Activated naive CD4-positive, alpha-beta T cell treated with anti-CD3 and anti-CD28 coated beads, Interleukin-2, amount 10 ng/mL, durations not matched to agents 7 days and 5 days (primary cell): ENCODE results near the gene TP73.
A peak's percentile ranks its signal among the peaks of the same experiment; 100 is the strongest.

Experiments
- CTCF ChIA-PET: fragments of 350-600 bp; sonication (Branson Sonifier 250); formaldehyde crosslinking; loops from one replicate; lab custom pipeline; 2021; ENCODE audit warnings: antibody characterized with exemption; lab: Charles Lee
- DNase-seq: peaks from one replicate; pipeline ENCODE4 v3.0.0-alpha.2; 2020
- H3K27ac Mint-ChIP-seq: one replicate; pipeline ENCODE4 v1.8.0; 2021; ENCODE audit warnings: mild to moderate bottlenecking, moderate library complexity, mixed read lengths
- H3K27me3 Mint-ChIP-seq: one replicate; pipeline ENCODE4 v1.8.0; 2021; ENCODE audit warnings: mild to moderate bottlenecking, mixed read lengths
- H3K36me3 Mint-ChIP-seq: one replicate; pipeline ENCODE4 v1.8.0; 2021; ENCODE audit warnings: mixed read lengths
- H3K4me1 Mint-ChIP-seq: one replicate; pipeline ENCODE4 v1.8.0; 2021; ENCODE audit warnings: mixed read lengths
- H3K4me3 Mint-ChIP-seq: one replicate; pipeline ENCODE4 v1.8.0; 2021; ENCODE audit warnings: mild to moderate bottlenecking, moderate library complexity, mixed read lengths
- H3K9me3 Mint-ChIP-seq: one replicate; pipeline ENCODE4 v1.8.0; 2021; ENCODE audit warnings: mixed read lengths

Gene TP73

GRCh38 chr1:3773572-3774275 lies 121.4 kb downstream of the TP73 start:
- H3K27ac Mint-ChIP-seq = no peak overlapping the region
- DNase-seq = no peak
- peaks cover 8% of the 10 kb centered on the region for H3K4me1 Mint-ChIP-seq
- no peaks in the 10 kb centered on the region for H3K36me3 Mint-ChIP-seq
- H3K9me3 Mint-ChIP-seq = no peaks in the 10 kb centered on the region
- H3K27me3 Mint-ChIP-seq = peaks cover 51% of the 10 kb centered on the region
- H3K4me3 Mint-ChIP-seq = no peak overlapping the region
- CTCF ChIA-PET = interaction anchor here (1.0 to 1.9 kb wide), 2 partner anchors 26 to 28 kb away, joined by 4 to 11 read pairs; no protein-coding TSS in a partner anchor

DNA sequence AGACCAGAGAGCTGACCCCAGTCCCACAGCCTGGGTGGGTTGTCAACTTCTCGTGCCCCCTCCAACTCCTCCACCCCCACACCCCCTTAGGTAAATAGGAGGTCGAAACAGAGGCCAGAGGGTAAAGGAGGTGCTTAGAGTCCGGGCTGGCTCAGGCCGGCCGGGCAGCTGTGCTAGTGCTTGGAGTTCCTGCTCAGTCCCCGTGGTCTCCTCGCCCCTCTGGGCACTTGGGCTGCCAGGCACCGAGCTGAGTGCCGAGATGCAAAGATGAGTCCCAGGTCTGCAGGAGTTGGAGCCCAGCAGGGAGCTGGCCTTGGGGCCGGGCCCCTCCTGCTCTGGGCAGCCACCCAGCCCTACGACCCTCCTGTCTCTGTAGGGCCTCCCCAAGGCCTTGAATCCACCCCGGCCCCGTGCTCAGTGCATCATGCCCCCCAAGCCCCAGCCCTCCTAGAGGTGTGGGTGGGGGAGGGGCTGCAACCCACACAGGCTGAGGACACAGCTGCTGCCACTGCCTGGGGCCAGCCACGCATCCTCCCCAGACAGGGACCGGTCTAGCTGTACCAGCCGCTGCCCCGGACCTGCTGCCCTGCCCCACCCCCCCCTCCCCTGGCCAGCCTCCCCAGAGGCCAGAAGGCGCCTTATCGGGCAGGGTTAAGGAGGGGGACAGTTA lies 122.1 kb downstream of the TP73 start:
- no peaks in the 10 kb centered on the region for H3K9me3 Mint-ChIP-seq
- H3K27ac Mint-ChIP-seq = no peak overlapping the region

DNA sequence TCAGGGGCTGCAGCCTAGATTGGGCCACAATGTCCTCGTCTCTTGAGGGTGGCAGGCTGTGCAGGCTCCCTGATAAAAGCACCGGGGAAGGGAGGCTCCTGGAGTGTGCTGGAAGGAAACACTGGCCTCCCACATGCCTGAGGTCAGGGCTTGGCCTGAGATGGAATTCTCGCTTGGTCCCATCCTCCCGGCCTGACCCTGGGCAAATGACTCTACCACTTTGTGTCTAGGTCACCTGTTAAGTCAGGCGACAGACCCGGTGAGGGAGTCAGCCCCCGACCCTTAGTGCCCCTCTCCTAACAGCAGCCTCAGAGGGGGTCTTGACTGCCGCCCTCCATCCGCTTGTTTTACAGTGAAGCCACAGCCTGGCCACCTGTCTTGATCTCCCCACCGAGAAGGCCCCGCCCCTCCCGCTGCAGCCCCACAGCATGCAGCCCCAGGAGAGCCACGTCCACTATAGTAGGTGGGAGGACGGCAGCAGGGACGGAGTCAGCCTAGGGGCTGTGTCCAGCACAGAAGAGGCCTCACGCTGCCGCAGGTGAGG lies 122.7 kb downstream of the TP73 start:
- DNase-seq = no peak
- Mint-ChIP-seq H3K4me1 (peaks cover 8% of the 10 kb centered on the region), H3K27me3 (peaks cover 38% of the 10 kb centered on the region), H3K4me3 (no peak overlapping the region), H3K36me3 (peaks cover 3% of the 10 kb centered on the region), H3K9me3 (no peaks in the 10 kb centered on the region), H3K27ac (no peak overlapping the region)
- CTCF ChIA-PET = interaction anchor here (1.4 to 1.9 kb wide), 3 partner anchors 24 to 27 kb away, joined by 8 to 12 read pairs (median 11); no protein-coding TSS in a partner anchor

More for the DNA sequence above, 122.1 kb downstream of the TP73 start:
- peaks cover 44% of the 10 kb centered on the region for H3K27me3 Mint-ChIP-seq
- peaks cover 2% of the 10 kb centered on the region for H3K36me3 Mint-ChIP-seq
- H3K4me3 Mint-ChIP-seq = no peak overlapping the region
- CTCF ChIA-PET = interaction anchor here (1.9 kb wide), 1 partner anchor 27 kb away, joined by 11 read pairs; no protein-coding TSS in a partner anchor
- H3K4me1 Mint-ChIP-seq = peaks cover 8% of the 10 kb centered on the region
- DNase-seq = no peak

GRCh38 chr1:3775490-3776230 lies 123.3 kb downstream of the TP73 start:
- CTCF ChIA-PET = interaction anchor here (0.6 to 1.5 kb wide), 9 partner anchors 12 to 127 kb away, joined by 3 to 12 read pairs (median 4); no protein-coding TSS in a partner anchor
- peak; percentile 69 for DNase-seq
- H3K27ac Mint-ChIP-seq = no peak overlapping the region
- H3K36me3 Mint-ChIP-seq = peaks cover 9% of the 10 kb centered on the region
- H3K9me3 Mint-ChIP-seq = no peaks in the 10 kb centered on the region
- peaks cover 31% of the 10 kb centered on the region for H3K27me3 Mint-ChIP-seq
- no peak overlapping the region for H3K4me3 Mint-ChIP-seq
- peaks cover 8% of the 10 kb centered on the region for H3K4me1 Mint-ChIP-seq

DNA sequence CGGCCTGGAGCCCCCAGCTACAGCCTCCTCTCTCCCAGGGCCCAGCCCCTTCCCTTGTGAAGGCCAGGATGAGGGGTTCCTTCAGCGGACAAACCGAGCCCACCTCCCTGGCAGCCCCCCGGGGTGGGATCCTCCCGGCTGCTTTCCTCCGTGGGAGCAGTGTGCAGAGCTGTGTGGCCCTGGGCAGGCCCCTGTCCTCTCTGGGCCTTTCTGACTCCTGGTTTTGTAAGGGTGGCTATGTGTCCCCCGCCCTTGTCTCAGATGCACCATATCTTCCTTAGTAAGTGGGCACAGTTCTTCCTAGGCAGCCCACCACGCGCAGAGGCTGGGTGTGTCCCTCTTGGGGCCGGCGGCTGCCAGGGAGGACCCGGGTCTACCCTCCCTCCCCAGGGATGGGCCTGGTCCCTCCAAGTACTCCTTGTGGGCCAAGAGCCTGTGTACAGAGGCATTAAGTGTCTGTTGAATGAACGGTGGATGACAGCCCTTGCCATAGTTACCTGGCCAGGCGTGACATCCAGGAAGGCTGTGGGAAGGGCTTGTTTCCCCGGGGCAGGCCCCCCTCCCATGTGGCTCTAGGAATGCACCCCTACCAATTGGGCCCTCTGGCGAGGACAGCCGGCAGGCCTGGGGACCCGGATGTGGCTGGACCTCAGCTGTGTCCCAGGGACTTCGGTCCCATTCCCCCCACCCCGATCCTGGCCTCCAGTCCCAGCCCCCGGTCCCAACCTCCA lies 124.1 kb downstream of the TP73 start:
- Mint-ChIP-seq H3K4me3 (no peak overlapping the region), H3K27me3 (peaks cover 24% of the 10 kb centered on the region), H3K4me1 (peaks cover 8% of the 10 kb centered on the region), H3K9me3 (no peaks in the 10 kb centered on the region), H3K27ac (no peak overlapping the region), H3K36me3 (peaks cover 14% of the 10 kb centered on the region)
- no peak for DNase-seq
- CTCF ChIA-PET = interaction anchor here (0.6 to 1.5 kb wide), 9 partner anchors 11 to 126 kb away, joined by 3 to 12 read pairs (median 4); no protein-coding TSS in a partner anchor

DNA sequence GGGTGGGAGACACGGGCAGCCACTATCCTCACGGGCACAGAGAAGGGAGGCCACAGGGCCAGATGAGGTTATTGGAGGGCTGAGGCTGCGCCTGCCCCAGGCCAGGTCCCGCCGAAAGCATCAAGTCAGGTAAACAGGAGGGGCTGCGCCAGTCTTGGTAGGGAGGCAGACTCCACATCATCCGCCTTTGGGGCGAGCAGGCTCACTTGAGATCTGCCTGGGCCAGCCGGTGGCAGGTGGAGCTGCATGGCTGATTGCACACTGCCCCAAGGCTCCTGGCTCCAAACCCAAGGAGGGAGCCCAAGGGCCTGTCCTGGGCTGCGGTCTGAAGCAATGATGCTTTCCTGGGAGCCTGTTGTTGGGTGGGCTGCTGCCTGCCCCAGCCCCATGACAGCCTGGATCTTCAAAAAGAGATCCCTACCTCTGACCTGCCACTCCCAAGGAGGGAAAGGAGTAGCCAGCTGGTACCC lies 124.8 kb downstream of the TP73 start:
- H3K36me3 Mint-ChIP-seq = peaks cover 18% of the 10 kb centered on the region
- H3K27ac Mint-ChIP-seq = peak overlapping the region; percentile 49
- no peak overlapping the region for H3K4me3 Mint-ChIP-seq
- DNase-seq = no peak
- H3K4me1 Mint-ChIP-seq = peaks cover 3% of the 10 kb centered on the region
- peaks cover 18% of the 10 kb centered on the region for H3K27me3 Mint-ChIP-seq
- CTCF ChIA-PET = interaction anchor here (1.3 kb wide), 1 partner anchor 27 kb away, joined by 5 read pairs; no protein-coding TSS in a partner anchor
- H3K9me3 Mint-ChIP-seq = no peaks in the 10 kb centered on the region

DNA sequence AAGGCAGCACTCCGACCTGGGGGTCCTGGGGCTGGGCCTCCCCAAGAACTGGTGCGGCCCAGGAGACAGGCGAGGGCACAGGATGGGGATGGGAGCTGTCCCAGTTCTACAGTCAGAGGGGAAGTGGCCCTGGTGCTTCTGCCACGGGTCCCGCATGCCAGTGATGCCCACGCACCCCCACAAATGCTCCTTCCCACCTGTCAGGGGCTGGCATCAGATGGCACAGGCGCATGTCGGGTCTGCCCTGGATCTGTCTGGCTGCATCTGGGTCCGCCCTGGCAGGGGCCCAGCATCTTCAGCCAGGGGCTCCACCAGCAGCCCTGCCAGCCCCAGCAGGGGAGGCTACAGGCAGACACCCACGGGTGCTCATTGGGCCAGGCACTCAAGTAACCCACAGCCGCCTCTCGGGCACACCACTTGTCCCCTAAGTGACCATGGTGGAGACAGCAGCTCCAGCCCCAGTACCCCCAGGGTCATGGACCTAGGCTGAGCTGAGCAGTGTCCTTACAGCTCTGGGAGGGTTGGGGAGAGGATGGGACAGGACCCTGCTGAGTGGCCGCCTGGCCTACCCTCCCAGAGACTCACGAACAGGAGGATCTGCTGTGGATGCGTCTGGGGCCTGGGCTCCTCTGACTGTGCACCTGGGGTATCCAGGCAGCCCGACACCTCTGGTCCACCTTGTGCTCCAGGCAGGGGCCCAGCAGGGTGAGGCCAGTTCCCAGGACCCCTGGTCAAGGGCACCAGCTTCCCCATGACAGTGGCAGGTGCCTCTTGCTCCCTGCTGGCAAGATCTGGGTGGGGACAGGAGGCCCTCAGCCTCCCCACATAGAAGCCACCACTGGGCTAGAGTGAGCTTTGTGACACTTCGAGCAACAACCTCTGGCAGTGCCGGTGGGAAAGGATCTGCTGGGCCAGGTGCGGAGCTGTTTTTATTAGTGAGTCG lies 125.6 kb downstream of the TP73 start:
- Mint-ChIP-seq H3K4me1 (peaks cover 3% of the 10 kb centered on the region), H3K36me3 (peaks cover 24% of the 10 kb centered on the region), H3K27ac (no peak overlapping the region), H3K27me3 (peaks cover 17% of the 10 kb centered on the region), H3K4me3 (no peak overlapping the region), H3K9me3 (no peaks in the 10 kb centered on the region)
- DNase-seq = no peak
- CTCF ChIA-PET = interaction anchor here (1.3 kb wide), 1 partner anchor 26 kb away, joined by 5 read pairs; no protein-coding TSS in a partner anchor

- Mint-ChIP-seq H3K9me3 (no peaks in the 10 kb centered on the region), H3K4me3 (no peak overlapping the region), H3K27me3 (peaks cover 9% of the 10 kb centered on the region), H3K4me1 (peaks cover 3% of the 10 kb centered on the region), H3K27ac (no peak overlapping the region), H3K36me3 (peaks cover 26% of the 10 kb centered on the region)
- no peak for DNase-seq
- CTCF ChIA-PET = no interaction called here
Measured at GRCh38 chr1:3778590-3779264, 126.4 kb downstream of the TP73 start.

GRCh38 chr1:3779265-3779911 lies 127.1 kb downstream of the TP73 start:
- Mint-ChIP-seq H3K4me3 (no peak overlapping the region), H3K36me3 (peaks cover 32% of the 10 kb centered on the region), H3K9me3 (no peaks in the 10 kb centered on the region), H3K4me1 (peaks cover 3% of the 10 kb centered on the region), H3K27me3 (peaks cover 7% of the 10 kb centered on the region), H3K27ac (no peak overlapping the region)
- DNase-seq = no peak
- CTCF ChIA-PET = no interaction called here

DNA sequence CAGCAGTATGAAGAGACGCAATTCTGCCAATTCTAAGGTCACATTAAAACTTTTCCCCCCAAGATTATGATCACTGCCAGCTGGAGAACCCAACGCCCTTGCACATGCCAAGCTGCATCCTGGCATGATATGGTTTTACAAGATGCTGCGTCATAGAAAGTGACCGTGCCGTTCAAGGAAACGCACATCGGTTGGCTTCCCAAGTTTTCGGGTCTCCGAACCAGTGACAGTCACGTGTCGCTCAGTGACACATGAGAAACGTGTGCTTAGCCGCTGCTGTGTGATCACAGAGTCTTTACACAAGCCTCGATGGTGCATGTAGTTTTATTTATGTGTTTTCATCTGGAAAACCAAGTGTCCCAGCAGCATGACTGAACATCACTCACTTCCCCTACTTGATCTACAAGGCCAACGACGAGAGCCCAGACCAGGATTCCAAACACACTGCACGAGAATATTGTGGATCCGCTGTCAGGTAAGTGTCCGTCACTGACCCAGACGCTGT lies 127.6 kb downstream of the TP73 start:
- Mint-ChIP-seq H3K4me1 (peaks cover 3% of the 10 kb centered on the region), H3K4me3 (no peak overlapping the region), H3K27ac (no peak overlapping the region), H3K36me3 (peaks cover 36% of the 10 kb centered on the region), H3K9me3 (no peaks in the 10 kb centered on the region), H3K27me3 (peaks cover 7% of the 10 kb centered on the region)
- CTCF ChIA-PET = no interaction called here
- DNase-seq = no peak

GRCh38 chr1:3780901-3781300 lies 128.6 kb downstream of the TP73 start:
- H3K27ac Mint-ChIP-seq = no peak overlapping the region
- no peak overlapping the region for H3K4me3 Mint-ChIP-seq
- peaks cover under 1% of the 10 kb centered on the region for H3K27me3 Mint-ChIP-seq
- peaks cover 41% of the 10 kb centered on the region for H3K36me3 Mint-ChIP-seq
- H3K4me1 Mint-ChIP-seq = peaks cover under 1% of the 10 kb centered on the region
- no peak for DNase-seq
- CTCF ChIA-PET = no interaction called here
- H3K9me3 Mint-ChIP-seq = no peaks in the 10 kb centered on the region
